IMR-90 (cell line): Measurements from ENCODE around the gene PAMR1. TPM values are rescaled to one million over a fixed set of nuclear protein-coding genes. Genes with fewer than 3 reads are reported as not detected.

Experiments used
- ATAC-seq: fragments of 200-7000 bp; cut with Tn5 transposase; 2 replicates; pipeline ENCODE4 v1.9.1; 2020; ENCODE audit warnings: low read depth, mild to moderate bottlenecking, moderate library complexity
- BruUV-seq: library from RNA; stranded (reverse); fragments of 400-500 nt; replicated peaks from 2 replicates; lab custom pipeline; 2021; lab: Mats Ljungman, UMichigan
- CTCF ChIA-PET: fragments of 300-600 bp; formaldehyde crosslinking; extraction: SDS; loops from one replicate; lab custom pipeline; 2021; ENCODE audit warnings: antibody characterized with exemption; lab: Yijun Ruan, JAX
- POLR2A ChIA-PET: fragments of 300-600 bp; sonication (Branson Sonifier 250); formaldehyde crosslinking; loops from one replicate; lab custom pipeline; 2022; ENCODE audit warnings: antibody characterized with exemption; ENCODE audit not compliant: unreplicated experiment; lab: Charles Lee
- DNase-seq: peaks from one replicate; pipeline ENCODE4 v3.0.0; 2013
- H2AFZ ChIP-seq: replicated peaks from 2 replicates; pipeline ENCODE3; 2013; ENCODE audit warnings: low read length, mild to moderate bottlenecking; ENCODE audit not compliant: poor library complexity
- H2AK5ac ChIP-seq: 2 replicates; pipeline ENCODE4 v1.6.1; 2013; ENCODE audit warnings: low read depth, low read length, inconsistent platforms
- H2AK9ac ChIP-seq: replicated peaks from 2 replicates; pipeline ENCODE3; 2013; ENCODE audit warnings: mild to moderate bottlenecking, low read depth, low read length, moderate library complexity; ENCODE audit not compliant: poor library complexity
- H2BK120ac ChIP-seq: 2 replicates; pipeline ENCODE4 v1.6.1; 2013; ENCODE audit warnings: low read depth, low read length, inconsistent platforms
- H2BK15ac ChIP-seq: 3 replicates; pipeline ENCODE4 v1.6.1; 2013; ENCODE audit warnings: low read depth, low read length, inconsistent platforms
- H2BK20ac ChIP-seq: 2 replicates; pipeline ENCODE4 v1.6.1; 2013; ENCODE audit warnings: low read depth, mild to moderate bottlenecking, inconsistent platforms, low read length, moderate library complexity
- H2BK5ac ChIP-seq: 2 replicates; pipeline ENCODE4 v1.6.1; 2013; ENCODE audit warnings: mild to moderate bottlenecking, low read depth, low read length, inconsistent platforms; ENCODE audit not compliant: poor library complexity, severe bottlenecking
- H3K14ac ChIP-seq: replicated peaks from 2 replicates; pipeline ENCODE4 v1.6.1; 2013; ENCODE audit warnings: low read depth, low read length, inconsistent platforms
- H3K18ac ChIP-seq: 2 replicates; pipeline ENCODE4 v1.6.1; 2013; ENCODE audit warnings: low read depth, low read length, control low read depth
- H3K23ac ChIP-seq: 2 replicates; pipeline ENCODE4 v1.6.1; 2013; ENCODE audit warnings: low read depth, low read length, inconsistent platforms
- H3K27ac ChIP-seq: 2 replicates; pipeline ENCODE4 v1.5.1; 2013; ENCODE audit warnings: mild to moderate bottlenecking, control low read depth, low read length; ENCODE audit not compliant: insufficient read depth
- H3K27me3 ChIP-seq: 2 replicates; pipeline ENCODE4 v1.6.1; 2013; ENCODE audit warnings: low read length; ENCODE audit not compliant: control insufficient read depth, insufficient read depth
- H3K36me3 ChIP-seq: 2 replicates; pipeline ENCODE4 v1.6.1; 2013; ENCODE audit warnings: low read length, mixed read lengths; ENCODE audit not compliant: control insufficient read depth, insufficient read depth
- H3K4ac ChIP-seq: 2 replicates; pipeline ENCODE4 v1.6.1; 2013; ENCODE audit warnings: low read depth, low read length, inconsistent platforms
- H3K4me1 ChIP-seq: 2 replicates; pipeline ENCODE4 v1.6.1; 2013; ENCODE audit warnings: low read length, mixed read lengths; ENCODE audit not compliant: control insufficient read depth, insufficient read depth
- H3K4me2 ChIP-seq: 2 replicates; pipeline ENCODE4 v1.6.1; 2013; ENCODE audit warnings: low read depth, mild to moderate bottlenecking, control low read depth, low read length, moderate library complexity
- H3K4me3 ChIP-seq: 2 replicates; pipeline ENCODE4 v1.5.1; 2013; ENCODE audit warnings: low read depth, mild to moderate bottlenecking, control low read depth, low read length, moderate library complexity; ENCODE audit not compliant: insufficient read depth
- H3K56ac ChIP-seq: 2 replicates; pipeline ENCODE4 v1.6.1; 2013; ENCODE audit warnings: low read length, inconsistent platforms; ENCODE audit not compliant: insufficient read depth; ENCODE audit errors: extremely low read depth
- H3K79me1 ChIP-seq, 2 experiments: 2 replicates each; pipeline ENCODE4 v1.6.1; 2013; ENCODE audit warnings: low read length in 2 of 2, inconsistent platforms in 1 of 2, low read depth in 1 of 2
- H3K9ac ChIP-seq: 2 replicates; pipeline ENCODE4 v1.6.1; 2013; ENCODE audit warnings: low read depth, low read length, control low read depth
- H3K9me1 ChIP-seq: 2 replicates; pipeline ENCODE4 v1.6.1; 2013; ENCODE audit warnings: low read length, inconsistent platforms; ENCODE audit not compliant: insufficient read depth
- H3K9me3 ChIP-seq: 2 replicates; pipeline ENCODE4 v1.6.1; 2013; ENCODE audit warnings: low read length; ENCODE audit not compliant: control insufficient read depth, insufficient read depth
- H4K20me1 ChIP-seq: 2 replicates; pipeline ENCODE4 v1.6.1; 2013; ENCODE audit warnings: low read length, inconsistent platforms; ENCODE audit not compliant: insufficient read depth
- H4K5ac ChIP-seq: 2 replicates; pipeline ENCODE4 v1.6.1; 2013; ENCODE audit warnings: mild to moderate bottlenecking, low read depth, low read length, control low read depth
- H4K8ac ChIP-seq, 2 experiments: 2 replicates each; pipeline ENCODE4 v1.6.1; 2013; ENCODE audit warnings: low read depth in 2 of 2, low read length in 2 of 2, control low read depth in 1 of 2, inconsistent platforms in 1 of 2
- H4K91ac ChIP-seq: 2 replicates; pipeline ENCODE4 v1.6.1; 2013; ENCODE audit warnings: low read depth, low read length, inconsistent platforms; ENCODE audit not compliant: insufficient read depth
- BHLHE40 ChIP-seq: fragments of 150-350 bp; IDR thresholded peaks from 2 replicates; pipeline ENCODE4 v1.6.1; 2016; ENCODE audit warnings: mild to moderate bottlenecking, low read depth, low read length
- CEBPB ChIP-seq: IDR thresholded peaks from 2 replicates; pipeline ENCODE4 v1.6.1; 2012; ENCODE audit warnings: low read depth, low read length, improper control_type of control experiment
- CHD1 ChIP-seq: IDR thresholded peaks from 2 replicates; pipeline ENCODE4 v1.6.1; 2012; ENCODE audit warnings: low read depth, low read length, improper control_type of control experiment
- FOS ChIP-seq: fragments of 150-350 bp; IDR thresholded peaks from 2 replicates; pipeline ENCODE4 v1.6.1; 2016; ENCODE audit warnings: low read depth, low read length
- MAFK ChIP-seq: IDR thresholded peaks from 2 replicates; pipeline ENCODE4 v1.6.1; 2012; ENCODE audit warnings: low read depth, low read length, improper control_type of control experiment
- MAZ ChIP-seq: IDR thresholded peaks from 2 replicates; pipeline ENCODE4 v1.6.1; 2012; ENCODE audit warnings: low read depth, mild to moderate bottlenecking, low read length, improper control_type of control experiment, moderate library complexity, borderline replicate concordance
- MXI1 ChIP-seq: IDR thresholded peaks from 2 replicates; pipeline ENCODE4 v1.6.1; 2012; ENCODE audit warnings: low read depth, mild to moderate bottlenecking, low read length, moderate library complexity, borderline replicate concordance
- NFE2L2 ChIP-seq: fragments of 150-350 bp; IDR thresholded peaks from 2 replicates; pipeline ENCODE4 v1.6.1; 2016; ENCODE audit warnings: low read depth, mild to moderate bottlenecking, low read length
- POLR2A ChIP-seq: IDR thresholded peaks from 2 replicates; pipeline ENCODE4 v1.6.1; 2012; ENCODE audit warnings: mild to moderate bottlenecking, low read depth, low read length
- RAD21 ChIP-seq: IDR thresholded peaks from 2 replicates; pipeline ENCODE4 v1.6.1; 2012; ENCODE audit warnings: low read length, improper control_type of control experiment
- RCOR1 ChIP-seq: IDR thresholded peaks from 2 replicates; pipeline ENCODE4 v1.6.1; 2012; ENCODE audit warnings: mild to moderate bottlenecking, low read length, improper control_type of control experiment; ENCODE audit not compliant: insufficient replicate concordance
- RFX5 ChIP-seq: IDR thresholded peaks from 2 replicates; pipeline ENCODE4 v1.8.0; 2012; ENCODE audit warnings: low read depth, mild to moderate bottlenecking, low read length, moderate library complexity
- SMC3 ChIP-seq: fragments of 150-350 bp; IDR thresholded peaks from 2 replicates; pipeline ENCODE4 v1.6.1; 2016; ENCODE audit warnings: low read depth, mild to moderate bottlenecking, antibody characterized with exemption, low read length, moderate library complexity
- WGBS, 2 experiments: methylation state at CpG; one replicate each; pipeline versions ENCODE4 v1.1.5 to v1.1.7; 2013; ENCODE audit warnings: missing lambda C conversion rate in 2 of 2; ENCODE audit not compliant: insufficient read length in 1 of 2; ENCODE audit errors: extremely low coverage in 2 of 2; 5-methylcytosine and 5-hydroxymethylcytosine counted together
- dilution Hi-C: fragments of 300-500 bp; cut with HindIII; formaldehyde crosslinking; loops from one replicate; pipeline ENCODE4 v1.14.3; 2018; ENCODE audit warnings: low sequenced_read_pairs; ENCODE audit not compliant: unreplicated experiment
- in situ Hi-C: fragments of 300-500 bp; cut with MboI; formaldehyde crosslinking; loops from 3 replicates; pipeline ENCODE4 v1.14.3; 2019; ENCODE audit warnings: low sequenced_read_pairs, inconsistent platforms, mixed read lengths
- intact Hi-C: fragments of 100-400 bp; cut with micrococcal nuclease; formaldehyde crosslinking; loops from 2 replicates; pipeline ENCODE4 v1.10.0; 2022
- polyA plus RNA-seq, 3 experiments: library from polyadenylated mRNA; depleted of rRNA; stranded (reverse); fragments of >200 nt; gene quantifications; 2 replicates each; pipeline ENCODE4 v1.2.3, GENCODE V29; 2012; ENCODE audit warnings: low replicate concordance in 1 of 3
- total RNA-seq: library from RNA; depleted of rRNA; stranded (reverse); fragments of >200 nt; gene quantifications from 2 replicates; pipeline ENCODE4 v1.2.3, GENCODE V29; 2012
- TF ChIP-seq, protein P1 (sequence below): fragments of 150-350 bp; IDR thresholded peaks from 2 replicates; pipeline ENCODE4 v1.6.1; 2017; ENCODE audit warnings: mild to moderate bottlenecking, antibody characterized with exemption, low read length, low read depth
- TF ChIP-seq, protein P2 (sequence below): conservative IDR thresholded peaks from 2 replicates; pipeline ENCODE4 v1.5.1; 2012; ENCODE audit warnings: mild to moderate bottlenecking, low read depth, low read length, improper control_type of control experiment
- TF ChIP-seq, protein P3 (sequence below): fragments of 150-350 bp; IDR thresholded peaks from 2 replicates; pipeline ENCODE4 v1.6.1; 2016; ENCODE audit warnings: low read depth, mild to moderate bottlenecking, low read length, moderate library complexity, borderline replicate concordance

The PAMR1 gene
- total and polyA plus RNA-seq, 2 of the 4 experiments (the other 2 are of a cell fraction) = 70.7 to 80.7 TPM

DNA sequence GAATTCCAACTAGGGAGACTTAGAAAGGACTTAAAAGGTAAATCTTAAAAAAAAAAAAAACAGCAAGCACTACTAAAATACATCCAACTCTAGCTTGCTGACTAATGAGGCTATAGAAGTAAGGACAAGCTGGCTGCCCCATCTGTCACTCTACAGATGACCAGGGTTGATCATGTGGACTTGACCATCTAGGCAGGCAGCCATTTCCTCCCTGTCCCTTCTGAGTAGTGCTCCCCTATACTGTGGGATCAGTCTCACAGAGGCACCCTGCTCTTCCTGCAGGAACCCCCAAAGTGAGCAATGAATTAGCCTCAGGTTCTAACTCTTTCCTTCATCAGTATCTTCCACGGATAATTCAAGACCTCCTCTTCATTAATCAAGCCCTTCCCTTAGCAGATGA is 118.4 kb downstream of the PAMR1 start:
- H4K20me1 ChIP-seq = no peaks in the 10 kb centered on the region
- no peak overlapping the region for H3K4ac ChIP-seq
- no peak overlapping the region for H3K18ac ChIP-seq
- H3K4me1 ChIP-seq = peaks cover 10% of the 10 kb centered on the region
- no peak overlapping the region for H2AK5ac ChIP-seq
- no peak overlapping the region for H3K4me3 ChIP-seq
- H2BK15ac ChIP-seq = no peak overlapping the region
- H2BK120ac ChIP-seq = no peak overlapping the region
- H3K9me1 ChIP-seq = no peaks in the 10 kb centered on the region
- no TSS peak for BruUV-seq
- no peak overlapping the region for H2BK20ac ChIP-seq
- intact Hi-C loops = loop anchor here (10.0 kb wide), 1 partner anchor 62 kb away; no protein-coding TSS in a partner anchor
- H2AFZ ChIP-seq = no peak overlapping the region
- H3K56ac ChIP-seq = no peak overlapping the region
- no peaks in the 10 kb centered on the region for H3K9me3 ChIP-seq
- H3K79me1 ChIP-seq = no peaks in the 10 kb centered on the region
- no peak overlapping the region for H2BK5ac ChIP-seq
- no peaks in the 10 kb centered on the region for H3K27me3 ChIP-seq
- no peak overlapping the region for H3K23ac ChIP-seq
- no peak overlapping the region for H4K91ac ChIP-seq
- TF ChIP-seq RCOR1 = no peak
- TF ChIP-seq SMC3 = no peak
- TF ChIP-seq, protein P1, sequence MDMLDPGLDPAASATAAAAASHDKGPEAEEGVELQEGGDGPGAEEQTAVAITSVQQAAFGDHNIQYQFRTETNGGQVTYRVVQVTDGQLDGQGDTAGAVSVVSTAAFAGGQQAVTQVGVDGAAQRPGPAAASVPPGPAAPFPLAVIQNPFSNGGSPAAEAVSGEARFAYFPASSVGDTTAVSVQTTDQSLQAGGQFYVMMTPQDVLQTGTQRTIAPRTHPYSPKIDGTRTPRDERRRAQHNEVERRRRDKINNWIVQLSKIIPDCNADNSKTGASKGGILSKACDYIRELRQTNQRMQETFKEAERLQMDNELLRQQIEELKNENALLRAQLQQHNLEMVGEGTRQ = no peak
- no peak for TF ChIP-seq BHLHE40
- TF ChIP-seq RAD21 = no peak
- TF ChIP-seq, protein P2, sequence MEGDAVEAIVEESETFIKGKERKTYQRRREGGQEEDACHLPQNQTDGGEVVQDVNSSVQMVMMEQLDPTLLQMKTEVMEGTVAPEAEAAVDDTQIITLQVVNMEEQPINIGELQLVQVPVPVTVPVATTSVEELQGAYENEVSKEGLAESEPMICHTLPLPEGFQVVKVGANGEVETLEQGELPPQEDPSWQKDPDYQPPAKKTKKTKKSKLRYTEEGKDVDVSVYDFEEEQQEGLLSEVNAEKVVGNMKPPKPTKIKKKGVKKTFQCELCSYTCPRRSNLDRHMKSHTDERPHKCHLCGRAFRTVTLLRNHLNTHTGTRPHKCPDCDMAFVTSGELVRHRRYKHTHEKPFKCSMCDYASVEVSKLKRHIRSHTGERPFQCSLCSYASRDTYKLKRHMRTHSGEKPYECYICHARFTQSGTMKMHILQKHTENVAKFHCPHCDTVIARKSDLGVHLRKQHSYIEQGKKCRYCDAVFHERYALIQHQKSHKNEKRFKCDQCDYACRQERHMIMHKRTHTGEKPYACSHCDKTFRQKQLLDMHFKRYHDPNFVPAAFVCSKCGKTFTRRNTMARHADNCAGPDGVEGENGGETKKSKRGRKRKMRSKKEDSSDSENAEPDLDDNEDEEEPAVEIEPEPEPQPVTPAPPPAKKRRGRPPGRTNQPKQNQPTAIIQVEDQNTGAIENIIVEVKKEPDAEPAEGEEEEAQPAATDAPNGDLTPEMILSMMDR = no peak
- TF ChIP-seq POLR2A = no peak
- TF ChIP-seq MAZ = no peak
- no peak for TF ChIP-seq MXI1
- TF ChIP-seq RFX5 = no peak
- TF ChIP-seq CHD1 = no peak
- no peak for TF ChIP-seq NFE2L2
- no peak for TF ChIP-seq MAFK
- TF ChIP-seq, protein P3, sequence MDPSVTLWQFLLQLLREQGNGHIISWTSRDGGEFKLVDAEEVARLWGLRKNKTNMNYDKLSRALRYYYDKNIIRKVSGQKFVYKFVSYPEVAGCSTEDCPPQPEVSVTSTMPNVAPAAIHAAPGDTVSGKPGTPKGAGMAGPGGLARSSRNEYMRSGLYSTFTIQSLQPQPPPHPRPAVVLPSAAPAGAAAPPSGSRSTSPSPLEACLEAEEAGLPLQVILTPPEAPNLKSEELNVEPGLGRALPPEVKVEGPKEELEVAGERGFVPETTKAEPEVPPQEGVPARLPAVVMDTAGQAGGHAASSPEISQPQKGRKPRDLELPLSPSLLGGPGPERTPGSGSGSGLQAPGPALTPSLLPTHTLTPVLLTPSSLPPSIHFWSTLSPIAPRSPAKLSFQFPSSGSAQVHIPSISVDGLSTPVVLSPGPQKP = no peak
- no peak for TF ChIP-seq FOS
- no peak for TF ChIP-seq CEBPB
- H2AK9ac ChIP-seq = no peak overlapping the region
- DNase-seq = no peak
- H4K5ac ChIP-seq = no peak overlapping the region
- dilution Hi-C loops = no loop called here
- in situ Hi-C loops = no loop called here
- H3K9ac ChIP-seq = no peak overlapping the region
- no peak for ATAC-seq
- no peak overlapping the region for H4K8ac ChIP-seq
- H3K14ac ChIP-seq = no peak overlapping the region
- H3K27ac ChIP-seq = no peak overlapping the region
- POLR2A ChIA-PET = no interaction called here
- H3K36me3 ChIP-seq = no peaks in the 10 kb centered on the region
- CTCF ChIA-PET = interaction anchor here (0.6 kb wide), 1 partner anchor 133 kb away, joined by 8 read pairs; no protein-coding TSS in a partner anchor
- WGBS, 2 experiments = 100% methylated on average over 1 of the region's 1 CpG; no CpG with 5 or more reads in 1 of the 2 experiments
- no peak overlapping the region for H3K4me2 ChIP-seq
